GM18873 (cell line): ENCODE data around the gene CALR3.
"Not testable (repeated sequence)": the region's sequence is repeated elsewhere in the genome, so short reads cannot be mapped to it uniquely, and the experiment has no call there.

ENCODE experiments used
- ATAC-seq: cut with Tn5 transposase; IDR thresholded peaks from one replicate; pipeline ENCODE4 v1.9.1; 2021; ENCODE audit warnings: mild to moderate bottlenecking, moderate library complexity, moderate number of reproducible peaks; ENCODE audit not compliant: unreplicated experiment, low FRiP score

Gene CALR3

GRCh38 chr19:16458391-16459341, 37.3 kb downstream of the CALR3 start:
- no peak for ATAC-seq

DNA sequence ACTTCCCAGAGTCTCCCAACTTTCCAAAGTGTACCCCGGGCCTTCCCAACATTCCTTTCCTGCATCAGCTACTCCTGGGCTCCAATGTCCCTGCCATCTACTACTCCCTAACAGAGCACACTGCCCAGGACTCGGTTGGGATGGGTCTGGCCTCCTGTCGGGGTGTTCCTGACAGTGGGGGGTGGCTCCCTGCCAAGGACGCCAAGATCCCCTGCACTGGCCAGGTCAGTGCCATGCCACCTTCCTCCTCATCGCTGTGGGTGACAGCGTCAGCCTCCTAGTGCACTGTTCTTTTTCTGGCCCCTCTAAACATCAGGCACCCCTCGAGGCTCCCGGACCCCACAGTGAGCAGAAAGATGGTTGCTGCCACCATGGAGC, 38.0 kb downstream of the CALR3 start:
- ATAC-seq = no peak

GRCh38 chr19:16457195-16457953, 38.6 kb downstream of the CALR3 start:
- ATAC-seq = no peak

DNA sequence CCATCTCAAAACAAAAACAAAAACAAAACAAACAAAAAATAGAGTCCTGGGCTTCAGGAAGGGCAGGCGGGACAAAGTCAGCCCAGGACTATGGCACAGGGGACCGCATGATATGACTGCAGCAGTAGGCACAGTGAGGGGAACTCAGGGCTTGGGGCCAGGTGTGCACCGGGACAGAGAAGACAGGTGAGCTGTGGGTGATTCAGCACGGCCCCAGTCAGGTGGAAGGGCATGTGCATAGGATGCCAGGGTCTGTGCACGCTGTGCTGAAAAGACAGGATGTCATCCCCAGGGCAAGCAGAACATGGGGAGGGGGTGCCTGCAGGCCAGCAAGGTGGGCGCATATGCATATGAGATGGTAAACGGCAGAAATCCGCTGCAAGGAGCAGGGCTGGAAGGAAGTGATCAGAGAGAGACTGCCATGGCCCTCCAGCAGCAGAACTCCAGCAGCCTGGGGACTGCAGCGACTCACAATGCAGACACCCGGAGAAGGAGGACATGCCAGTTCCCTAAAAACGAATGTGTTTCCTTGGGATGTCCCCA, 39.2 kb downstream of the CALR3 start:
- ATAC-seq = no peak

DNA sequence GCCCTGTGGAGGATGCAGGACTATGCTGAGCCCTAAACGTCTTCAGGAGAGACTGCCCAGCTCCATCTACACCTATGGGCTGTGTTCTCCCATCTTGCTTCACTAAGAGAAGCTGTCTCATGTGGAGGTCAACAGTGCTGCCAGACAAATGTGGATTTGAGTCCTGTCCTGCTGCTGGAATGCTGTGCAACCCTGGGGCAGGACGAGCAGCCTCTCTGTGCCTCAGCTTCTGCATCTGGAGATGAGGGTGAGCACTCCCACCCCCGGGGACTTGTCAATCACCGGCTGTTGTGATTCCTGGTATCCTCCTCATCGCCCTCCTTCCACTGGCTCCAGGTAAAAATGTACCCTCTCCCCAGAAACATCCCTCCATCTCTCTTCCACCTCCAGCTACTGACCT, 40.5 kb downstream of the CALR3 start:
- ATAC-seq = no peak

DNA sequence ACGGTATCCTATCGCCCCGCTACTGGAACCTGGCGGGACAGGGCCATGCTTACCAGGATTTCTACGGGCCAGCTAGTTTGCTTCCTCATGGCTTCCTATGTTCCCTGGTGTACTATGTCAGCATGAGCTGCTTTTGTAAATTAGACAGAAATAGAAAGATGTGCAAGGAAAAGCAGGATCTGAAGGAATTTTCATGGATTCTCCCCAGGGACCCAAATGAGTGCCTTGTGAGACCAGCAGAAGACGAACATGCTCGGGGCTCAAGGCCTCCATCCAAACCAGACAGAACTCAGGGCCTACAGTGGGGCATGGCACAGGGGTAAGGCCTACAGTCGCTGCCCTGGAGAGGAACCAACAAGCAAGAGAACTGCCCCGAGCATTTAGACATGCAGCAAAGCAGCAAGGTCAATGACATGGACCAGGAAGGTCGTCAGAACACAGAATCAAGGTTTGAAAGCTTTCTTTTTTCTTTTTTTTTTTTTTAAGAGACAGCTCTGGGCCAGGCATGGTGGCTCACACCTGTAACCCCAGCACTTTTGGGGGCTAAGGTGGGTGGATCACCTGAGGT, 41.5 kb downstream of the CALR3 start:
- no peak for ATAC-seq

- no peak for ATAC-seq
Measured at GRCh38 chr19:16452325-16452724, 43.6 kb downstream of the CALR3 start.

- no peak for ATAC-seq
Measured at GRCh38 chr19:16449330-16449961, 46.5 kb downstream of the CALR3 start.

GRCh38 chr19:16448872-16449271, 47.1 kb downstream of the CALR3 start:
- ATAC-seq = not testable (repeated sequence)

DNA sequence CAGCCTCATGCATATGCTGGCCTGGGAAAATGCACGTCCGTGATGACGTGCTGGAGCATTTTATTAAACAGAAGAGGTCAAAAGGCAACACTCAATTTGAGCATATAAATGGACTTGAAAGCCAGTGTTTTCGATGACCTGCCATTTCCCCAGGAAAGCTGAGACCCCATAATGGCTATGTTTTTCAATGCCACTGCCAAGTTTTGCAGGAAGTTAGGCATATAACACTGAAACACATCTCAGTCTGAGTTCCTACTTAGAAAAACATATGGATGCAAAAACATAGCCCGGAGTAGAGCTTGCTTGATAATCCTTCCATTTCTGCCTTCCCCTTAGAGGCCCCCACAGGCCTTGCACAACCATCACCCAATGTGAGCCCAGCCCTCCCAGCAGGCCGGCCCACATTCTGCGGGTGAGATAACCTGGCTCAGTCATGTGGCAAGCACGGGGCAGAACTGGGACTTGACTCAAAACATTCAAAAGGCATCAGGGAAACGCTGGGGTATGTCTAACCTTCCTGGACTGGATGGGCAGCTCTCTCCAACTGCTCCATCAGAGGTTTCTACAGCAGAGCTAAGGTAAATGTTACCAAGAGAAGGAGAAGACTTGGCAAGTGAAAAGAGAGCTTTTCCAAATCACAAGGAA, 49.1 kb downstream of the CALR3 start:
- ATAC-seq = no peak

DNA sequence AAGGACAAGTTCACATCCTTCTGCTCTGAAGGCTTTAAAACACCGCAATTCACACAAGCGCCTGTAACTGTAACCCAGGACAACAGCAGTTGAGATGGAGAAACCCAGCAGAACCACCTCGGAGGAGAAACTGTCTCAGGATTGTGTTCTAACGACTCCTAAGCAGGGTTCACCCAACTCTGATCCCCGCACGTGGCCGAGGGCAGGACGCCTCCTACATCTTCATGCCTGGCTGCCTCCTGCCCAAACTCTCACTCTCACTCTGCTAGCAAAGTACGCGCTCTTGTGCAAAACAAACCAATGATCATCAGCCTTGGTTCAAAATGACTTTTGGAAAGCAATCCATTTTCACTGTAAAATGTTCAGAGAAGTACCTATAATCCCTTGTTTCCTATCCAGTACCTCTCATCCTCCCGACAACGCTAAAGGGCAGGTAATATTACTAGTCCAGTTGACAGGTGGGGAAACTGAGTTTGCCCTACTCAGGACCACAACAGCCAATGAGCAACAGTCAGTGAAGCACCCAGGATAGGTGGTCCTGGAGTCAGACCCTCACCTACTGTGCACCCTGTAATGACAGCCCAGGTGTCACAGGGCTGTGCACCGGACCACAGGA, 49.8 kb downstream of the CALR3 start:
- ATAC-seq = no peak

DNA sequence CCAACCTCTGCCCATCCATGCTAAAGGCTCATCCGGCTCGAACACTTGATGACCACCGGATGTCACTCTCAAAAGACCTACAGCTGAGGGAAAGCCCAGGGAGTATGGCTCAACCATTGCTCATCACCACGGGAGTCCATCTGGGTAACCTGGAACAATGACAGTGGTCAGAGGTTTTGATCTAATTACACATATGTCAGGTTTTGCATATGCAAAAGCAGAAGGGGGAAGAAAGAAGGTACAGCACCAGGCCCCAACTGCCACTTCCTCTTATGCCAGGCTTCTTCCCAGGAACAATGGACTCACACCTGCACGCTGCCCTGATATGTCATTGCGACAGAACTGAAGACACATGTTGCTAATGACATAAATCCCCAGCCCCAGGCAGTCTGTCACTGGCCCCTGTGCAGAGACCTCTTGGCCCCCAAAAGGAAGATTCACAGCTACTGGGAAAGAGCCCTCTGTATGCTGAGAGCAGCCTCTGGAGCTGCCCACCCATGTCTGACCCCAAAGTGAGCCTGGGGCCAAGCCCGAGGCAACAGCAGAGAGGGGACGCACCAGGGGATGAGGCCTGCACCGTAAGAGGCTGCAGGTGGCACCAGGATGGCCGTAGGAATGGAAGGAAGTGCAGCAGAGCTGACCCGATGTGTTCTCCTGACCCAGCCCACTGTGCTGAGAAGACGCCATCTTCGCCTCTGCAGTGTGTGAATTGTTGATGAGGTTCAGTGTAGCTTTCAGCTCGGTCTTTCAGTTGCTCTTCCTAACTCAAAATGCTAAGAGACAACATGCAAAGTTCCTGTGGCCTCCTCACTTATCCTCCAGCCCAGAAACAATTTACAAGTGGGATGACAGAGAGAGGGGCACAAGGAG, 50.5 kb downstream of the CALR3 start:
- ATAC-seq = no peak

DNA sequence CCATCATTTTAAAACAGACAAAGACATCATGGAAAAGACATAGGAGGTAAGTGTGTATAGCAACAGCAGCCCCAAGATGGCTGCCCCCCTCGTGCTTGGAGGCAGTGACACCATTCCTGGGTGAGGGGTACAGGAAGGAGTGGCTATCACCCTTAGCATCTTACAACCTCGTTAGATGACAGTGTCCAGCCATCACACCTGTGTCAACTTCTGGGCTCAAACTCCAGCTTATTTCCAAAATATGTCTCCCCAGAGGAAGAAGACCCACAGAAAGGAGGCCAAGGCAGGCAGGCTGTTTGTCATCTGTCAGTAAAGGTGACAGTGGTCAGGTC, 51.7 kb downstream of the CALR3 start:
- no peak for ATAC-seq

DNA sequence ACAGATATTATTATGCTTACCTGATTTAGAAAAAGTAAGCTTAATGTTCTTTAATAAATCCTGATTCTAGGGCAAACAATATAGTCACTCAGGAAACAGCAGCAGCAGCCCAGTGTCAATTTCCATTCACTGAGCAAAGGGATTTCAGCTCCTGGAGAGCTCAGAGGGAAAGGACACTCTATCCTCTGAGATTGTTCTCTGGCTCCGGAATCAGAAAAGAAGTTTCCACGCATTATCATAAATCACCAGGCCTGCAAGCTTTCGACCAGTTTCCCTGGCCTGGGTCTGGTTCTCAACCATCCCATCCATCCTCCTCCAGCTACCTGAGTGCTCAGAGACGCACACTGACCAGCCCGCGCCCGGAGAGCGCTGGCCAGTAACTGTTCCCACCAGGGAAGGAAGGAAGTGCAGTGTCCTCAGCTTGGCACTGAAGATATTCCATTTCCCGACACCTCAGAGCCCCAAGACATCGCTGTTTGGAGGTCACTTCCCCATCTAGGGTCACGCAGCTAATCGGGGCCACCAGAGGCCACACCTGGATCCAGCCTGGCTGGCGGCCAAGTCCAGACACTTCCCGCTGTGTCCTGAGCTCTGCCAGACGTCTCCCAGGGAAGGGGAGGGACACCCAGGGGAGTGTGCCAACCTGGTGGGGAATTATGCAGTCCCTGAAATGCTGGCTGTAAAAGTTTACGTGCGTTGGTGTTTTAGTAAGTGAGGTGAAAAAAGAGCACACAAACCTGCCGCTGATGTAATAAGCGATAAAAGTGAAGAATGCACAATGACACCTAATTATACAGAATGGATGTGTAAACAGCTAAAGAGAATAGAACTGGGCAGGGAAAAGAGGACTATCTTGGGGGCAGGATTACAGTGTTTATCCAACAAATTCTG, 53.3 kb downstream of the CALR3 start:
- no peak for ATAC-seq

- no peak for ATAC-seq
Measured at GRCh38 chr19:16441661-16442162, 54.3 kb downstream of the CALR3 start.

DNA sequence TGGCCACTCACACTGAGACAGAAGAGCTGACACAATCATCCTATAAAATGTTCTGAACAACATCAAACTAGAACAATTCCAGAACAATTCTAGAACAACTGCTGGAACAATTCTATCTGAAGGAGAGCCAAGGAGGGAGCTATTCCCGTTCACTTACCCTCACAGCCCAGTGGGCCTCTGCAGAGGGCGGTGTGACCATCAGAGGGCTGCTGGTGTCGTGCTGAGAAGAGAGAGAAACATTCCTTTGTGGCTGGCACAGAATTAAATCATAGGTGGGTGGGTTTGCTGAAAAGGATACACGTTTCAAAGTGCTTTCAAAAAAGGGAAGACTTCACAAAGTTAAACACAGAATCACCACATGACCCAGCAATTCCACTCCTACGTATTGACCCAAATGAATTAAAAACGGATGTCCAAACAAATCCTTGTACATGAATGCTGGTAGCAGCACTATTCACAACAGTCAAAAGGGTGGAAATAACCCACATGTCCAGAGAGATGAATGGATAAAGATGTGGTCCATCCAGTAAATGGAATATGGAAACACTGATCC, 59.1 kb downstream of the CALR3 start:
- ATAC-seq = no peak

DNA sequence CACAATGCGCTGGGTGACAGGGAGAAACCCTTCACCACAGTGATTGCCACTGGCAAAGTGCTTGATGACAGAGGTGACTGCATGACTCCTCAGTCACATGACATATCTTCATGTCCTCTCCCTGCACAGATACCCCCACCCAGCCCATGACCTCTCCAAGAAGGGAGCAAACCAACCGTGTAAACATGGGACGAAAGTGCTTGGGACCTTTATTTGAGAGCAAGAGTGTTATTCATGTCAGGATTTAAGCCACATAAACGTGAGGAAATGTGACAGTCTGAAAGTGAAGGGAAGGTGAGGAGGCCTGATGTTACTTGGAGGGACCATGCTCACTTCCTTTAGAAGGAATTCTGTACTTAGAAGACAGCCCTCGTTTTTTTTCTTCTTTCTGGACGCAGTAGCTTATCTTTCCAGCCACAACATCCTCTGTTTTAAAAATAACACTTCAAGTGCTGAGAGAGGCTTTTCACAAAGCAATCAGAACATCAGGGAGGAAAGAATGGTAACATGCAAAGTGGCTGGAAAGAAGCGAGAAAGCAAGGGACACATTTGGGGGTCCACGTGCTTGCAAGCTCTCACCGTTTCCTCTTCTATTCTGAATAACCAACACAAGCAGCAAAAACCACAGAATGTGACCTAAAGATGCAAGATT, 59.8 kb downstream of the CALR3 start:
- no peak for ATAC-seq
